ENCODE results near the gene PTH1R.
A peak's percentile ranks its signal among the peaks of the same experiment; 100 is the strongest.

The PTH1R gene

DNA sequence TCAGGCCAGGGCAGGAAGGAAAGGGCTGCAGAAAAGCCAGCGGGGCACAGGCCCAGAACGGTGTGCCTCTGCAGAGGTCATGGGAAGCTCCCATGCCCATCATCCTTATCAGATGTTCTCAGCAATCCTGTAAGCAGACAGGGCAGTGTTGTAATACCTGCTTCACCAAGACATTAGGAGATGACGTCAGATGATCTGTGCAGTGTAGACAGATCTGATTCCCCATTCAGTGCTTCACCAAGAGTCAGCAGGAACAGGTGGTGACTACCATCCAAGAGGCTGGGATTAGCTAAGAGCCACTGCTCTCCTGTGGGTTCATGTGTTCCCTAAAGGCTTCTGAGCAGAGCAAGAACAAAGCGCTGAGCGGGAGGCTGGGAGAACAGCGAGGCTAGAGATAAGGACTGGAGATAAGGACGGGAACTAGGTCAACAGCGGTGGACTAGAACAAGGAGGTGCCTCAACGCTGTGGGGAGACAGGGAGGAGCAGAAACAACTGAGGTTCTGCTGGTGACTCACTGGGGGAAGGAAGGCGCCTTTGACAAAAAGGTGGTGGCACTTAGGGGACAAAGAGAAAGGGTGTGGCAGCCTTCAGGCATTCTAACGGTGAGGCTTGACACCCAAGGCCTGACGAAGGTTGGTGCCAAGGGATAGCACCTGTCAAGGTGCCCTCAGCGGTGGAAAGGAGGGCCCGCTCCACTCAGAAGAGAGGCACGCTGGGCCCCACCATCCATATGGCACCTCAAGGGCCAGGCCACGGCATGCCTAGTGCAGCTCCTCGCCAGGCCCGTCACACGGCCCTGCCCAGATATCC is 70.7 kb downstream of the PTH1R start:
- DNase-seq (ENCODE audit: low spot score) = peak; percentile 30

DNA sequence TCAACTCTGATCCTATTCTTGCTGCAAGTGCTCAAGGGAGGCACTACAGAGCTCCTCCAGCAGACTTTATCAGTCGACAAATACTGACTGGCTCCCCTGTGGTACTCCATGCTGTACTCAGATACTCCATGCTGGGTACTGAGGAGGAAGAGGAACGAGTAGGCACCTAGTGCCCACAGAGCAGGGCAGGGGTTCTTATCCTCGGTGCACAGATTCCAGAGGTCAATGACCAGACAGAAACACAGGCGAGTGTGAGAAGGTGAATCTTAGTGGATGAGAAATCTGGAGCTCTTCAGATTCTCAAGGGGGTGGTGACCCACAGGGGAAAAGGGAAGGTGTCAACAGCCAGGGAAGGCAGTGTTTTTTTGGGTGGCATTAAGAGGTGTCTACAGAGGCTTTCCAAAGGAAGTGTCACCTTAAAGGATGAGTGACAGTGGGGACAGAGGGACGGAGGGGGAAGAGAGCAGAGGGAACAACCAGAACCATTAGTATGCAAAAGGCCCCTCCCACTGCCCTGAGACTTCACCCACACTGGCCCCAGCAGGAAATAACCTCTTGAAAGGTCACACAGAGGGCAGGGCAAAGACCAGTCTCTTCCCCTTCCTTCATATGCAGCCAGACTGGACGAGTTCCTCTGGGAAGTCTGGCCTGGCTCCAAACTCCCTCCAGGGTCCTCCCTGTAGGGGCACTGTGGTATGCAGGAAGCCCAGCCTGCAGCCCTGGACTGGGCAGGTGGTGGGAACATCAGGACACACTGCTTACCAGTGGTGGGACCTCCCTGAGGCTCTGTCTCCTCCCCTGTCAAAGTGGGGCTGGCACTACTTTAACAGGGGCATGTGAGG is 71.5 kb downstream of the PTH1R start:
- DNase-seq (ENCODE audit: low spot score) = no peak

DNA sequence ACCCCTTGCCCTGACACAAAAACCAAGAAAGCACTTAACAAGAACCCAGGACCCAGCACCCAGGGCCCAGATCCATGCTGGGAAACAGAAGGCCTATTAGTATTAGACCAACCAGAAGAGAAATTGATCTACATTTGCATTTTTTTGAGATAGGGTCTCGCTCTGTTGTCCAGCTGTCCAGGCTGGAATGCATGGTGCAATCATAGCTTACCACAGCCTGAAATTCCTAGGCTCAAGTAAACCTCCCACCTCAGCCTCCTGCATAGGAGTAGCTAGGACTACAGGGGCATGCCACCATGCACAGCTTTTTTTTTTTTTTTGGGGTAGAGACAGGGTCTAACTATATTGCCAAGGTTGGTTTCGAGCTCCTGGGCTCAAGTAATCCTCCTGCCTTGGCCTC is 72.7 kb downstream of the PTH1R start:
- DNase-seq (ENCODE audit: low spot score) = no peak

DNA sequence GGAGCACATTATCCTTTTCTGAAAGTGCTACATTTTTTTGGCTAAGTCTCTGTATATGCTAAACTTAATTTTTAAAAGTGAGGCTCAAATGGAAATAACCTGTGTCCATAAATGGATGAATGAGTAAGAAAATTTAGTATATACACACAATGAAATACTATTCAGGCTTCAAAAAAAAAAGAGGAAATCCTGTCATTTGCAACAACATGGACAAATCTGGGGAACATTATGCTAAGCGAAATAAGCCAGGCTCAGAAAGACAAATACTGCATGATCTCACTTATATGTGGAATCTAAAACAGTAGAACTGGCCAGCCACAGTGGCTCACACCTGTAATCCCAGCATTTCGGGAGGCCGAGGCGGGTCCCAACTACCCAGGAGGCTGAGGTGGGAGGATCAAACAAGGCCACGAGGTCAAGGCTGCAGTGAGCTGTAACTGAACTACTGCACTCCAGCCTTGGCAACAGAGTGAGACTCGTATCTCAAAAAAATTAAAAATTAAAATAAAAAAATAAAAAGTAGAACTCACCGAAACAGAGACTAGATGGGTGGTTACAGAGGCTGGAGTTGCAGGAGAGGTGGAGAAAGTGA is 73.2 kb downstream of the PTH1R start:
- no peak for DNase-seq (ENCODE audit: low spot score)

DNA sequence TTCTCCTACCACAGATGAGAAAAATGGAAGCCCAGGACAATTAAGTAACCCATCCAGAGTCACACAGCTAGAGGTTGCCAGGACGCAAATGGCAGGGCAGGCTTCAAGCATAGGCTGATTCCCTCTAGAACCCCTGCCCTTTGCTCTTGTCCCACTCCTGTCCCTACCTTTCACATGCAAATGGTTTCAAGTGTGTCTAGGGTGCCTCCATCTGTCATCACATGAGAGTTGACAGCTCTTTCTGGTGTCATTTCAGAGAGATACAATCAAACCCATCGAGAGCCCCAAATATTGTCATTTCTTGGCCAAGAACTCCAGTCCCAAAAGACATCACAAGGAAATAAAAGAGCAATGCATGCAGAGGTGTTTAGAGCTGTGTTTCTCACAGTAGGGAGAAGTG is 75.3 kb downstream of the PTH1R start:
- DNase-seq (ENCODE audit: low spot score) = no peak
